ENCODE measurements around the gene DCDC2B. TPM values are rescaled to one million over a fixed set of nuclear protein-coding genes. Genes with fewer than 3 reads are reported as not detected.
A peak's percentile ranks its signal among the peaks of the same experiment; 100 is the strongest.

Gene DCDC2B
- total and polyA plus RNA-seq, 7 donors, result 0.04 TPM; not detected in 6

DNA sequence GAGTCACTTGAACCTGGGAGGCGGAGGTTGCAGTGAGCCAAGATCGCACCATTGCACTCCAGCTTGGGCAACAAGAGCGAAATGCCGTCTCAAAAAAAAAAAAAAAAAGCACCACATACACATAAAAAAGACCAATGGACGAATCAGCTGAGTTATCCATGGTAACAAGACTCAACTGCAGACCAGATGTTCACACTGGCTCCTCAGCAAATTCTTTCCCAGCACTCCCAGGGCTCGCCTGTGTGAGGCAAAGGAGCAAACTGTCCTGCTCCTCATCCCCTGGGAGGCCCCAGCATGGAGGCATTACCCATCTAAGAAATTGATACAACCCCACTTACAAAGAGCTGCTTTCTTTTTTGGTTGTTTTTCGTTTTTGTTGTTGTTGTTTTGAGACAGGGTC, 10.1 kb downstream of the DCDC2B start:
- H3K4me1 ChIP-seq, result peaks cover 22% of the 10 kb centered on the region
- TF ChIP-seq, protein P1, sequence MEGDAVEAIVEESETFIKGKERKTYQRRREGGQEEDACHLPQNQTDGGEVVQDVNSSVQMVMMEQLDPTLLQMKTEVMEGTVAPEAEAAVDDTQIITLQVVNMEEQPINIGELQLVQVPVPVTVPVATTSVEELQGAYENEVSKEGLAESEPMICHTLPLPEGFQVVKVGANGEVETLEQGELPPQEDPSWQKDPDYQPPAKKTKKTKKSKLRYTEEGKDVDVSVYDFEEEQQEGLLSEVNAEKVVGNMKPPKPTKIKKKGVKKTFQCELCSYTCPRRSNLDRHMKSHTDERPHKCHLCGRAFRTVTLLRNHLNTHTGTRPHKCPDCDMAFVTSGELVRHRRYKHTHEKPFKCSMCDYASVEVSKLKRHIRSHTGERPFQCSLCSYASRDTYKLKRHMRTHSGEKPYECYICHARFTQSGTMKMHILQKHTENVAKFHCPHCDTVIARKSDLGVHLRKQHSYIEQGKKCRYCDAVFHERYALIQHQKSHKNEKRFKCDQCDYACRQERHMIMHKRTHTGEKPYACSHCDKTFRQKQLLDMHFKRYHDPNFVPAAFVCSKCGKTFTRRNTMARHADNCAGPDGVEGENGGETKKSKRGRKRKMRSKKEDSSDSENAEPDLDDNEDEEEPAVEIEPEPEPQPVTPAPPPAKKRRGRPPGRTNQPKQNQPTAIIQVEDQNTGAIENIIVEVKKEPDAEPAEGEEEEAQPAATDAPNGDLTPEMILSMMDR (IDR thresholded peaks at IDR 0.05), result no peak

DNA sequence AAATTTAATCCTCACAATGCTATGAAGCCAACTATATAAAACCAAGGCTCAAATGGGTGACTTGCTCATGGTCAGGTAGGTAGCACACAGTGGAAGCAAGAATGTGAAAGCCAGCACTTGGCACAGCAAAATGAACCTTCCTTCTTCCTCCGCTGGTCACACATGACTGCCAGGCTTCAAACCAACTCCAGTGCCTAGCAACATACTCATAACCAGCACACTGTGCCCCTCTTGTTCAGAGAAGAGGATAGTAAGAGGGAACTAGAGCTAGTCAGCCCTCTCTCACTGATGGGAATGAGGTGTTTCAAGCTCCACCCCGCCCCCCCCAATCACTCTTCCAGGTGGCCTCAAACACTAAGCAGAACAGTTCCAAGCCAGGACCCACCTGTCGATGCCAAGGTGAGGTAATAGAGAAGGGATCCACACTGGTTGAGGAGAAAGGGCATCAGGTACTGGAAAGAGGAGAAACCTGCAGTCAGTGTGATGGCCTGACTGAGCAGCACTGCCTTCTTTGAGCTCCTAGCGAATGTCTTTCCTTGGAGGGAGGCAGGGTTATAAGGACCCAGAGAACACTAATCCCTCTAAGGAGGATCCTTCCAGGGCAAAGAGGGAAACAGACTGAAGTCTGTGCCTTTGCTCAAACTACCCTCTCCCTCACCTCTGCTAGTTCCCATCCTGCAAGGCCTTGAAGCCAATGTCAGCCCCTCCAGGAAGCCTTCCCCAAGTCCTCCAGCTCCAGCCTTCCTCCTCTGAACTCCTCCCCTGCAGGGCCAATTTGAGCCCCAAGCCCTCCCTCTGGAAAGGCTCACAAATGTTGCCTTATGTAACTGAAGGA, 12.1 kb downstream of the DCDC2B start:
- DNase-seq, result no peak
- H3K36me3 ChIP-seq (ENCODE audit: insufficient read depth in 1 of 2, low read depth in 1 of 2), result peaks cover 0 to 67% of the 10 kb centered on the region in 2 donors
- ATAC-seq, result no peak
- no peaks in the 10 kb centered on the region for H3K27me3 ChIP-seq (ENCODE audit: insufficient read depth in 3 of 3, low read length in 2 of 3)
- intact Hi-C loops (cut with DNase I), result no loop called here
- H3K4me1 ChIP-seq, result peaks cover 25% of the 10 kb centered on the region
- H3K27ac ChIP-seq, result no peak overlapping the region
- TF ChIP-seq, protein P1 (IDR thresholded peaks at IDR 0.05), result no peak
- 84 to 90% (median 85%) methylated on average over 4 of the region's 4 CpGs for WGBS, 3 donors
- peak overlapping the region; percentile 95 for H3K4me3 ChIP-seq
- no peaks in the 10 kb centered on the region for H3K9me3 ChIP-seq

More for the DNA sequence above, 10.1 kb downstream of the DCDC2B start:
- H3K4me3 ChIP-seq, result no peak overlapping the region
- H3K36me3 ChIP-seq (ENCODE audit: insufficient read depth in 1 of 2, low read depth in 1 of 2), result peaks cover 4 to 64% of the 10 kb centered on the region in 2 donors
- no peaks in the 10 kb centered on the region for H3K9me3 ChIP-seq
- no peak overlapping the region for H3K27ac ChIP-seq
- intact Hi-C loops (cut with DNase I), result loop anchor here in 1 of 2 donors (10.0 kb wide), 1 partner anchor 96 kb away; no protein-coding TSS in a partner anchor
- WGBS, 3 donors, result 79 to 84% (median 79%) methylated on average over 6 to 7 of the region's 7 CpGs
- no peaks in the 10 kb centered on the region for H3K27me3 ChIP-seq (ENCODE audit: insufficient read depth in 3 of 3, low read length in 2 of 3)
- no peak for ATAC-seq
- DNase-seq, result no peak

DNA sequence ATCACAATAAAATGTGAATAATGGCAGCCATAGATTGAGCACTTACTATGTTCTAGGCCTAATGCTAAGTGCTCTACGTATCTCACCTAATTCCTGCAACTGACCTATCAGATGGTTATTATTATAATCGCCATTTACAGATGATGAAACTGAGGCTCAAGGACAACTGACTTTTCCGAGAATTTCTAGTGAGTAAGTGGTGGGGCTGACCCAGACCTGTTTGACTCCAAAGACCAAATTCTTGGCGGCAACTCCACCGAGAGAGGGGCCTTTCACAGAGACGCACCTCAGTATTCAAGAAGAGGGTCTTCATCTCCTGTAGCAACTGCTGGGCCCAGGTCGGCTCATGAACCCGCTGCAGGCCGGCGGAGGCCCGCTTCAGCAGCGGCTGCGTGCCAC, 12.7 kb downstream of the DCDC2B start:
- no peak for ATAC-seq
- TF ChIP-seq, protein P1 (IDR thresholded peaks at IDR 0.05), result no peak
- Histone ChIP-seq H3K4me1 (peaks cover 25% of the 10 kb centered on the region), H3K36me3 (ENCODE audit: insufficient read depth in 1 of 2, low read depth in 1 of 2) (peaks cover 3 to 67% of the 10 kb centered on the region in 2 donors), H3K4me3 (peak overlapping the region; percentile 95), H3K27me3 (ENCODE audit: insufficient read depth in 3 of 3, low read length in 2 of 3) (no peaks in the 10 kb centered on the region), H3K9me3 (no peaks in the 10 kb centered on the region), H3K27ac (peak overlapping the region; percentile 96)
- no peak for DNase-seq
- WGBS, 3 donors, result 6 to 7% (median 6%) methylated on average over 13 of the region's 13 CpGs
- intact Hi-C loops (cut with DNase I), result no loop called here

DNA sequence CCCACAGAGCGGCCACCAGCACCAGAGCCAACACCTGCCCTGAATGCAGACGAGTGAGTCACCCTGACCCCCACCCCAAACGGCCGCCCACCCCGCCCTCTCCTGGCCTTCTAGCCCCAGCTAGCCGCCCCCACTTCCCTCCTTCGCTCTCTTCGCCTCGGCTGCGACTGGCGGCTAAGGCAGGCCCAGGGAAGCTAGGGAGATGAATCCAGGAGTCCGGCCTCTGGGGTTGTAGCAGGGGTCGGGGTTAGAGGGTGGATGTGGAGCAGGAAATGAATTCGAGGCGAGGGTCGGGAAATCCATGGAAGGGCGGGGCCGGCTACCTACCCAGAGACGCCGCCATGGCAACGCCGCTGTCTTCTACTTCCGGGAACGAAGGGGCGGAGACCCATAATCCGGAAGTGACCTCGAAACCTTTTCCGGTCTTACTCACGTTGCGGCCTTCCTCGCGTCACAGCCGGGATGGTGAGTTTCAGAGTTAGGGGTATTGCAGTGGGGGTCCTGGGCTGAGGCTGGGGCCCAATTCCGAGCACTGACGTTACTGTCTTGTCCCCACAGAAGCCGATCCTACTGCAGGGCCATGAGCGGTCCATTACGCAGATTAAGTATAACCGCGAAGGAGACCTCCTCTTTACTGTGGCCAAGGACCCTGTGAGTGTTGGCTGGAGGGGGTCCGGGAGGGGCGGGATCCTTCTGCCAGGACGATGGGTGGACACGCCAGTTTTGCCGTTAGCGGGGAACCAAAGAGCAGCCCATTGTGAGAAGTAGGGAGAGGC, 13.3 kb downstream of the DCDC2B start, which contains the start of the genes EIF3I and TMEM234:
TSS of gene EIF3I (plus strand) at position 428 of the 776 bp plus-strand sequence. CDS start at position 463, 35 bp downstream.
TSS of gene TMEM234 (minus strand) at position 374 of the 776 bp plus-strand sequence. CDS start at position 343, 31 bp downstream.
- Histone ChIP-seq H3K4me1 (peaks cover 25% of the 10 kb centered on the region), H3K9me3 (no peaks in the 10 kb centered on the region), H3K27ac (peak within 1 kb of the TSS; percentile 96), H3K4me3 (peak within 1 kb of the TSS; percentile 95), H3K36me3 (ENCODE audit: insufficient read depth in 1 of 2, low read depth in 1 of 2) (peaks cover 3 to 67% of the 10 kb centered on the region in 2 donors), H3K27me3 (ENCODE audit: insufficient read depth in 3 of 3, low read length in 2 of 3) (no peaks in the 10 kb centered on the region)
- intact Hi-C loops (cut with DNase I), result no loop called here
- WGBS, 3 donors, result 0% methylated on average over 43 to 46 of the region's 46 CpGs
- DNase-seq (peak; percentile 91 to 95), ATAC-seq (peak; percentile 93 to 98 (median 98))
- TF ChIP-seq, protein P1 (IDR thresholded peaks at IDR 0.05), result no peak
